GM18517 (cell line): ENCODE measurements around the gene KRTAP20-4.

Source experiments
- ATAC-seq: cut with Tn5 transposase; IDR thresholded peaks from one replicate; pipeline ENCODE4 v1.9.1; 2021; ENCODE audit warnings: mild to moderate bottlenecking, moderate library complexity; ENCODE audit not compliant: unreplicated experiment

Gene KRTAP20-4

GRCh38 chr21:30646904-30647414 lies 26.5 kb downstream of the KRTAP20-4 start:
- ATAC-seq, result no peak

- no peak for ATAC-seq
Measured at GRCh38 chr21:30652891-30653290, 32.5 kb downstream of the KRTAP20-4 start.

- ATAC-seq, result no peak
Measured at GRCh38 chr21:30668776-30669175, 48.3 kb downstream of the KRTAP20-4 start.
